A673 (cell line): ENCODE data around the gene ITGB3. TPM values are rescaled to one million over a fixed set of nuclear protein-coding genes. Genes with fewer than 3 reads are reported as not detected.

Source experiments
- BruUV-seq: library from RNA; stranded (reverse); fragments of 400-500 nt; replicated peaks from 2 replicates; lab custom pipeline; 2021; lab: Mats Ljungman, UMichigan
- CTCF ChIA-PET: fragments of 300-600 bp; sonication (Branson Sonifier 250); formaldehyde crosslinking; loops from one replicate; lab custom pipeline; 2022; ENCODE audit warnings: antibody characterized with exemption; lab: Charles Lee
- POLR2A ChIA-PET: fragments of 300-600 bp; sonication (Branson Sonifier 250); formaldehyde crosslinking; loops from one replicate; lab custom pipeline; 2022; ENCODE audit warnings: antibody characterized with exemption; ENCODE audit not compliant: low non-redundant PET; lab: Charles Lee
- DNase-seq: peaks from one replicate; pipeline ENCODE4 v3.0.0-alpha.2; 2015; ENCODE audit warnings: low spot score
- H3K27ac ChIP-seq: fragments of 200-600 bp; sonication (generic); 2 replicates; pipeline ENCODE4 v1.5.1; 2016; ENCODE audit warnings: mixed run types, low read depth, mild to moderate bottlenecking, mixed read lengths, antibody characterized with exemption, low read length; ENCODE audit not compliant: poor library complexity, severe bottlenecking
- H3K27me3 ChIP-seq: fragments of 200-600 bp; sonication (generic); replicated peaks from 2 replicates; pipeline ENCODE4 v1.6.1; 2017; ENCODE audit warnings: mixed run types, low read depth, mild to moderate bottlenecking, mixed read lengths, antibody characterized with exemption, low read length; ENCODE audit not compliant: insufficient read depth, poor library complexity
- H3K36me3 ChIP-seq: fragments of 200-600 bp; sonication (generic); 2 replicates; pipeline ENCODE4 v1.6.1; 2016; ENCODE audit warnings: mixed run types, mild to moderate bottlenecking, mixed read lengths, antibody characterized with exemption, low read length; ENCODE audit not compliant: insufficient read depth, poor library complexity, severe bottlenecking
- H3K4me1 ChIP-seq: fragments of 200-600 bp; sonication (generic); 2 replicates; pipeline ENCODE4 v1.6.1; 2017; ENCODE audit warnings: mixed run types, mild to moderate bottlenecking, mixed read lengths, antibody characterized with exemption, low read length; ENCODE audit not compliant: insufficient read depth, poor library complexity, severe bottlenecking
- H3K4me3 ChIP-seq: fragments of 200-600 bp; sonication (generic); 2 replicates; pipeline ENCODE4 v1.5.1; 2016; ENCODE audit warnings: low read depth, mixed run types, mild to moderate bottlenecking, mixed read lengths, low read length; ENCODE audit not compliant: poor library complexity, severe bottlenecking
- H3K9me3 ChIP-seq: fragments of 200-600 bp; sonication (generic); 2 replicates; pipeline ENCODE4 v1.6.1; 2016; ENCODE audit warnings: mixed run types, low read depth, mild to moderate bottlenecking, mixed read lengths, antibody characterized with exemption, low read length; ENCODE audit not compliant: poor library complexity, severe bottlenecking
- CTCF ChIP-seq: fragments of 300-800, 200-600 bp; sonication (generic); conservative IDR thresholded peaks from 2 replicates; pipeline ENCODE4 v1.5.1; 2017; ENCODE audit warnings: low read depth, mild to moderate bottlenecking, antibody characterized with exemption, low read length, moderate library complexity, mixed read lengths
- EZH2 ChIP-seq: fragments of 200-600 bp; sonication (generic); IDR thresholded peaks from 2 replicates; pipeline ENCODE4 v1.6.1; 2017; ENCODE audit warnings: borderline replicate concordance, low read depth, mild to moderate bottlenecking, mixed read lengths, antibody characterized with exemption, low read length; ENCODE audit not compliant: poor library complexity, severe bottlenecking
- intact Hi-C: fragments of 100-400 bp; cut with micrococcal nuclease; formaldehyde crosslinking; loops from one replicate; pipeline ENCODE4 v1.10.0; 2022; ENCODE audit not compliant: unreplicated experiment
- total RNA-seq: library from RNA; stranded (reverse); gene quantifications from 2 replicates; pipeline ENCODE4 v1.2.3, GENCODE V29; 2021

Gene ITGB3
- total RNA-seq, 1 experiment from 2014 or later = not detected

DNA sequence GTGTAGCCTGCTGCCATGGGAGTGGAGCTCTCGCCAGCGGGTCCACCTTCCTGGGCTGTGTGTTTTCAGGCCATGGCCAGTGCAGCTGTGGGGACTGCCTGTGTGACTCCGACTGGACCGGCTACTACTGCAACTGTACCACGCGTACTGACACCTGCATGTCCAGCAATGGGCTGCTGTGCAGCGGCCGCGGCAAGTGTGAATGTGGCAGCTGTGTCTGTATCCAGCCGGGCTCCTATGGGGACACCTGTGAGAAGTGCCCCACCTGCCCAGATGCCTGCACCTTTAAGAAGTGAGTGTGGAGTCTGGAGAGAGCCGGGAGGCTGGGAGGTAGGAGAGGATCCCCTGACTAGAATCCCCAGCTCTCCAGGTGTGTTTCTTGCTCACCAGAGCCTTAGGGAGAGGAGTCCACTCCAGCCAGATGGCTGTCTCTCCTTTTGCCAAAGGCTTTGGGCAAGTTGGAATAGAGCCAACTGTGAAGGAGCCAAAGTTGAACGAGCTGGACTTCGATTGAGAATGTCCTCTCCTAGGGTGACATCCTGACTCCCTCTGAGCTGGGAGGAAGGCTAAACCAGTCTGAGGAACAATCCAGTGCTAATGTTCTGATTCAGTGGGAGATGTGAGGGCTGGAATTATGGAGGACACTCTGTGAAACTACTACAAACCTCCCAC is 45.7 kb downstream of the ITGB3 start:
- ChIA-PET POLR2A (no interaction called here), CTCF (no interaction called here)
- intact Hi-C loops = no loop called here
- no peak for DNase-seq
- Histone ChIP-seq H3K4me3 (no peak overlapping the region), H3K36me3 (no peaks in the 10 kb centered on the region), H3K9me3 (no peaks in the 10 kb centered on the region), H3K27ac (no peak overlapping the region), H3K27me3 (no peaks in the 10 kb centered on the region), H3K4me1 (no peaks in the 10 kb centered on the region)
- TF ChIP-seq CTCF (no peak), EZH2 (no peak)
- no TSS peak for BruUV-seq

GRCh38 chr17:47300718-47301117 is 47.1 kb downstream of the ITGB3 start:
- TF ChIP-seq EZH2 = no peak
- no peak for TF ChIP-seq CTCF
- Histone ChIP-seq H3K27me3 (no peaks in the 10 kb centered on the region), H3K27ac (no peak overlapping the region), H3K4me1 (no peaks in the 10 kb centered on the region), H3K36me3 (no peaks in the 10 kb centered on the region), H3K9me3 (no peaks in the 10 kb centered on the region), H3K4me3 (no peak overlapping the region)
- ChIA-PET POLR2A (no interaction called here), CTCF (no interaction called here)
- BruUV-seq = no TSS peak
- intact Hi-C loops = no loop called here
- no peak for DNase-seq

GRCh38 chr17:47301161-47301560 is 47.5 kb downstream of the ITGB3 start:
- no peak for DNase-seq
- Histone ChIP-seq H3K4me1 (no peaks in the 10 kb centered on the region), H3K36me3 (no peaks in the 10 kb centered on the region), H3K4me3 (no peak overlapping the region), H3K9me3 (no peaks in the 10 kb centered on the region), H3K27me3 (no peaks in the 10 kb centered on the region), H3K27ac (no peak overlapping the region)
- BruUV-seq = no TSS peak
- POLR2A ChIA-PET = no interaction called here
- intact Hi-C loops = no loop called here
- CTCF ChIA-PET = no interaction called here
- TF ChIP-seq EZH2 = no peak

DNA sequence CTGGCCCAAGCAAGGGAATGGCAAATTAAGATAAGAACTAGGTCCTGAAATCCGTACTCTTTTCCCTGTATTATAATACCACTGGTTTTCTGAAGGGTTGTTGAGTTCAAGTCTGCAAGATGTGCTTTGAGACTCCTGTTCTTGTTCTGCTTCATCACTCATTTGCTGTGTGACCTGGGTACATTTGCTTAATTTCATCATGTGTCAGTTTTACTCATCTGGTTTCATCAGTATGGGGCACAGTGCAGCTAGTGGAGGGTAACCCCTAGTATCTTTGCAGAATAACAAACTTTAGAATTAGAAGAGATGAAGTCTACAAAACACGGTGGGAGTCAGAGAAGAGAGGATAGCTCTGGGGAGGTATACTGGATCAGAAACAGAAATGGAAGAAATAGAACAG is 48.2 kb downstream of the ITGB3 start:
- H3K4me1 ChIP-seq = no peaks in the 10 kb centered on the region
- no peak overlapping the region for H3K4me3 ChIP-seq
- intact Hi-C loops = no loop called here
- no peaks in the 10 kb centered on the region for H3K9me3 ChIP-seq
- H3K27ac ChIP-seq = no peak overlapping the region
- DNase-seq = no peak
- no TSS peak for BruUV-seq
- no peaks in the 10 kb centered on the region for H3K27me3 ChIP-seq
- ChIA-PET POLR2A (no interaction called here), CTCF (no interaction called here)
- no peaks in the 10 kb centered on the region for H3K36me3 ChIP-seq
- no peak for TF ChIP-seq CTCF
- TF ChIP-seq EZH2 = no peak
